Calu3 (cell line): ENCODE data around the gene SF1. TPM values are rescaled to one million over a fixed set of nuclear protein-coding genes. Genes with fewer than 3 reads are reported as not detected.

Experiments
- BruUV-seq: library from RNA; stranded (reverse); fragments of 400-500 nt; replicated peaks from 2 replicates; lab custom pipeline; 2021; lab: Mats Ljungman, UMichigan
- CTCF ChIA-PET: fragments of 300-600 bp; sonication (Branson Sonifier 250); formaldehyde crosslinking; loops from one replicate; lab custom pipeline; 2022; ENCODE audit warnings: antibody characterized with exemption; lab: Charles Lee
- DNase-seq: peaks from one replicate; pipeline ENCODE4 v3.0.0; 2022
- H3K27ac Mint-ChIP-seq: one replicate; pipeline ENCODE4 v1.8.0; 2022; ENCODE audit warnings: mixed read lengths; ENCODE audit not compliant: unreplicated experiment
- H3K27me3 Mint-ChIP-seq: one replicate; pipeline ENCODE4 v1.8.0; 2022; ENCODE audit warnings: mixed read lengths; ENCODE audit not compliant: unreplicated experiment
- H3K36me3 Mint-ChIP-seq: one replicate; pipeline ENCODE4 v1.8.0; 2022; ENCODE audit warnings: mild to moderate bottlenecking, moderate library complexity, mixed read lengths; ENCODE audit not compliant: insufficient read depth, unreplicated experiment
- H3K4me1 Mint-ChIP-seq: one replicate; pipeline ENCODE4 v1.8.0; 2022; ENCODE audit warnings: mild to moderate bottlenecking, low read depth, mixed read lengths; ENCODE audit not compliant: unreplicated experiment
- H3K4me3 Mint-ChIP-seq: one replicate; pipeline ENCODE4 v1.8.0; 2022; ENCODE audit warnings: mild to moderate bottlenecking, low read depth, moderate library complexity, mixed read lengths; ENCODE audit not compliant: unreplicated experiment
- H3K9me3 Mint-ChIP-seq: one replicate; pipeline ENCODE4 v1.8.0; 2022; ENCODE audit warnings: low read depth, mixed read lengths; ENCODE audit not compliant: unreplicated experiment
- CTCF ChIP-seq: fragments of 200-600 bp; IDR thresholded peaks from one replicate; pipeline ENCODE4 v1.8.0; 2022; ENCODE audit warnings: antibody characterized with exemption; ENCODE audit not compliant: unreplicated experiment
- intact Hi-C: fragments of 100-400 bp; cut with micrococcal nuclease; formaldehyde crosslinking; loops from one replicate; pipeline ENCODE4 v1.10.0; 2022; ENCODE audit not compliant: unreplicated experiment
- total RNA-seq: library from RNA; stranded (reverse); gene quantifications from 2 replicates; pipeline ENCODE4 v1.2.3, GENCODE V29; 2022

Gene SF1
- total RNA-seq, 1 experiment from 2014 or later = 312 TPM

GRCh38 chr11:64728757-64729365 lies 49.5 kb downstream of the SF1 start:
- no peaks in the 10 kb centered on the region for H3K4me1 Mint-ChIP-seq
- intact Hi-C loops = no loop called here
- no peak for DNase-seq

GRCh38 chr11:64726867-64727530 lies 51.3 kb downstream of the SF1 start:
- CTCF ChIA-PET = interaction anchor here (0.6 kb wide), 1 partner anchor 802 kb away, joined by 7 read pairs; no protein-coding TSS in a partner anchor
- no TSS peak for BruUV-seq

More at GRCh38 chr11:64728757-64729365, 49.5 kb downstream of the SF1 start:
- TF ChIP-seq CTCF = no peak
- H3K4me3 Mint-ChIP-seq = no peak overlapping the region
- H3K36me3 Mint-ChIP-seq = no peaks in the 10 kb centered on the region
- H3K27ac Mint-ChIP-seq = no peak overlapping the region
- CTCF ChIA-PET = no interaction called here
- no peaks in the 10 kb centered on the region for H3K9me3 Mint-ChIP-seq
- peaks cover 87% of the 10 kb centered on the region for H3K27me3 Mint-ChIP-seq
- no TSS peak for BruUV-seq

DNA sequence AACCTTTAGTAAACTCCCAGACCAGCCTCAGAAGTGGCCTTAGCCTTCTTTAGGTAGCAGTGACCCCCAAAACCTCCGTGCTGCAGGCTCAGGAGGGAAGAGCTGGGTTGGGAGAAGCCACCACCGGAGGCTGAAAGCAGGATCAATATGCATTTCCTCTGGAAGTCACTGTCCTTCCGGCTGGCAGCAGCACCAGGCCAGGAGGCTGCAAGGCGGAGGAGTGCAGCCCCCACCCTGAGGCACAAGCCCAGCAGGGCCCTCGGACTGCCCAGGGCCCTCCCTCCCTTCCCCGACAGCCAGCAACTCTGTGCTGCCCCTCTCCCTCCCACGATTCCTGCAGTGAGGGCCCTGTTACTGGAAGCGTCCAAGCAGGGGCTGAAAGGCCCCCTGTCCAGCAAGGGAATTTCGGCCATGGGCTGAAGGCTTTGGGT lies 52.1 kb downstream of the SF1 start:
- no peaks in the 10 kb centered on the region for H3K9me3 Mint-ChIP-seq
- no TSS peak for BruUV-seq
- H3K4me3 Mint-ChIP-seq = no peak overlapping the region
- TF ChIP-seq CTCF = no peak
- H3K27ac Mint-ChIP-seq = no peak overlapping the region
- CTCF ChIA-PET = no interaction called here
- no peaks in the 10 kb centered on the region for H3K36me3 Mint-ChIP-seq
- intact Hi-C loops = no loop called here
- H3K27me3 Mint-ChIP-seq = peaks cover 97% of the 10 kb centered on the region
- no peak for DNase-seq
- H3K4me1 Mint-ChIP-seq = no peaks in the 10 kb centered on the region

More at GRCh38 chr11:64726867-64727530, 51.3 kb downstream of the SF1 start:
- no peaks in the 10 kb centered on the region for H3K4me1 Mint-ChIP-seq
- TF ChIP-seq CTCF = no peak
- no peak overlapping the region for H3K4me3 Mint-ChIP-seq
- H3K9me3 Mint-ChIP-seq = no peaks in the 10 kb centered on the region
- intact Hi-C loops = no loop called here
- H3K36me3 Mint-ChIP-seq = no peaks in the 10 kb centered on the region
- H3K27me3 Mint-ChIP-seq = peaks cover 97% of the 10 kb centered on the region
- no peak for DNase-seq
- H3K27ac Mint-ChIP-seq = no peak overlapping the region

GRCh38 chr11:64724863-64725532 lies 53.3 kb downstream of the SF1 start:
- no peak overlapping the region for H3K4me3 Mint-ChIP-seq
- CTCF ChIA-PET = interaction anchor here (0.6 to 0.9 kb wide), 3 partner anchors 10 to 1191 kb away, joined by 3 read pairs; no protein-coding TSS in a partner anchor
- no TSS peak for BruUV-seq
- H3K27me3 Mint-ChIP-seq = peaks cover 97% of the 10 kb centered on the region
- intact Hi-C loops = no loop called here
- H3K36me3 Mint-ChIP-seq = no peaks in the 10 kb centered on the region
- H3K9me3 Mint-ChIP-seq = no peaks in the 10 kb centered on the region
- TF ChIP-seq CTCF = no peak
- no peak for DNase-seq
- no peaks in the 10 kb centered on the region for H3K4me1 Mint-ChIP-seq
- no peak overlapping the region for H3K27ac Mint-ChIP-seq
